ENCODE data around the gene RFTN1.

DNA sequence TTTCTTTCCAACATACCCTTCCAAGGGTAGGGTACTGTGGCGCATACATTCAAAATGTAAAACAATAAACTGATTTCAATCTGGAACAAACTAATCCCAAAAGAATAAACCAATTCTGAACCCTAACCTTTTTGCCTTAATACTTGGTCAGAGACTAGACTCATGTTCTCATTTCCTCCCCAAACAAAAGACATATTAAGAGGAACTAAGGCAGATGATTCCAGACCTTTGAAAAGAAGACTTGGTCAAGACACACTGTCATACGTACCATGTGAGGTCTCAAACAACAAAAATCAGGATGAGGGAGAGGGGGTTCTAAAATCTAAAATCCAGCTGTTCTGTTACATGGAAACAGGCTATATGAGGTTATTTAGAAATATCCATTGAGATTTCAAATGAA lies 102.1 kb downstream of the RFTN1 start:
- TF ChIP-seq RBBP5 (IDR thresholded peaks at IDR 0.05; ENCODE audit: borderline replicate concordance, low read depth, low read length) (no peak), EGR1 (IDR thresholded peaks at IDR 0.05; ENCODE audit: borderline replicate concordance, low read depth, low read length) (no peak), POLR2A (IDR thresholded peaks at IDR 0.05; ENCODE audit: control extremely low read depth in 1 of 2, low read depth in 2 of 2, low read length in 2 of 2) (no peak), GABPA (IDR thresholded peaks at IDR 0.05; ENCODE audit: borderline replicate concordance, insufficient read depth, low read length) (no peak)

Data from H1 (cell line).